ENCODE results near the gene RSAD1.
A peak's percentile ranks its signal among the peaks of the same experiment; 100 is the strongest.

Gene RSAD1

GRCh38 chr17:50488880-50489279, 10.2 kb downstream of the RSAD1 start:
- no peak for DNase-seq

GRCh38 chr17:50491505-50491904, 12.8 kb downstream of the RSAD1 start:
- no peak for DNase-seq

- DNase-seq, result no peak
Measured at GRCh38 chr17:50492214-50492613, 13.6 kb downstream of the RSAD1 start.

GRCh38 chr17:50493744-50494143, 15.1 kb downstream of the RSAD1 start:
- DNase-seq, result no peak

- no peak for DNase-seq
Measured at GRCh38 chr17:50495217-50495823, 16.7 kb downstream of the RSAD1 start.

GRCh38 chr17:50495918-50496317, 17.3 kb downstream of the RSAD1 start:
- DNase-seq, result no peak

GRCh38 chr17:50498021-50498874, 19.6 kb downstream of the RSAD1 start:
- DNase-seq, result no peak

- no peak for DNase-seq
Measured at GRCh38 chr17:50499270-50499669, 20.6 kb downstream of the RSAD1 start.

GRCh38 chr17:50499721-50500120, 21.1 kb downstream of the RSAD1 start:
- DNase-seq, result no peak

GRCh38 chr17:50501054-50501453, 22.4 kb downstream of the RSAD1 start:
- DNase-seq, result peak in 1 of 56 donors; percentile 4

- no peak for DNase-seq
Measured at GRCh38 chr17:50502301-50502990, 23.8 kb downstream of the RSAD1 start.

- DNase-seq, result no peak
Measured at GRCh38 chr17:50505591-50506130, 27.0 kb downstream of the RSAD1 start.

GRCh38 chr17:50506298-50506697, 27.6 kb downstream of the RSAD1 start:
- DNase-seq, result no peak

GRCh38 chr17:50507871-50508572, 29.4 kb downstream of the RSAD1 start, which contains the start of gene MYCBPAP:
MYCBPAP (plus strand) TSS chr17:50508439; CDS start chr17:50508675, 236 bp downstream.
- DNase-seq, result peak in 51 of 56 donors; percentile 14 to 85 (median 60)

GRCh38 chr17:50508573-50509460, 30.2 kb downstream of the RSAD1 start:
- peak in 1 of 56 donors; percentile 8 for DNase-seq

GRCh38 chr17:50511058-50511457, 32.4 kb downstream of the RSAD1 start:
- DNase-seq, result no peak

GRCh38 chr17:50513495-50513894, 34.8 kb downstream of the RSAD1 start:
- no peak for DNase-seq

- DNase-seq, result no peak
Measured at GRCh38 chr17:50514388-50514787, 35.7 kb downstream of the RSAD1 start.

- DNase-seq, result peak in 1 of 56 donors; percentile 3
Measured at GRCh38 chr17:50514936-50515702, 36.5 kb downstream of the RSAD1 start.

Data from amygdala (tissue), 56 donors.